Measurements from ENCODE around the gene SLC4A1AP. TPM values are rescaled to one million over a fixed set of nuclear protein-coding genes. Genes with fewer than 3 reads are reported as not detected.

Gene SLC4A1AP
- total RNA-seq, 4 donors from 2014 or later = 9.0 to 21.1 (median 16.1) TPM

DNA sequence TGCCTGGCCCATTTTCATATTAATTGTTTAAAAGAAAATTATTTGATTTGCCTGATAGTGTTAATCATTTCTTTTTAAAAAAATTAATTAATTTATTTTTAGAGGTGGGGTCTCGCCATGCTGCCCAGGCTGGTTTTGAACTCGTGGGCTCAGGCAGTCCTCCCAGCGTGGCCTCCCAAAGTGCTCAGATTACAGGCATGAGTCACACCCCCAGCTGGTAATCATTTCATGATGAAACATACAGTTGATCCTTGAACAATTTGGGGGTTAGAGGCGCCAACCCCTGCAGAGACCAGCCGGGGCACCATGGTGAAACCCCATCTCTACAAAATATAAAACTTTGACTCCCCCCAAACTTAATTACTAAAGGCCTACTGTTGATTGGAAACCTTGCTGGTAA, 26.9 kb upstream of the SLC4A1AP start:
- no peak for DNase-seq
- H3K4me1 ChIP-seq = no peaks in the 10 kb centered on the region
- WGBS, 2 donors (ENCODE audit: low coverage in 1 of 2) = 94 to 97% methylated on average over 5 of the region's 5 CpGs
- H3K27ac ChIP-seq = no peak overlapping the region
- no peak overlapping the region for H3K4me3 ChIP-seq
- in situ Hi-C loops (cut with MboI; ENCODE audit: low pct_ligation_motif_present in 1 of 4, low pct_unique_long_range_greater_than_20kb in 1 of 4, low sequenced_read_pairs in 3 of 4) (no loop called here), intact Hi-C loops (cut with DNase I; ENCODE audit: low total_unique reads) (no loop called here)
- no peak for TF ChIP-seq POLR2A (IDR thresholded peaks at IDR 0.05)
- TF ChIP-seq, protein P1, sequence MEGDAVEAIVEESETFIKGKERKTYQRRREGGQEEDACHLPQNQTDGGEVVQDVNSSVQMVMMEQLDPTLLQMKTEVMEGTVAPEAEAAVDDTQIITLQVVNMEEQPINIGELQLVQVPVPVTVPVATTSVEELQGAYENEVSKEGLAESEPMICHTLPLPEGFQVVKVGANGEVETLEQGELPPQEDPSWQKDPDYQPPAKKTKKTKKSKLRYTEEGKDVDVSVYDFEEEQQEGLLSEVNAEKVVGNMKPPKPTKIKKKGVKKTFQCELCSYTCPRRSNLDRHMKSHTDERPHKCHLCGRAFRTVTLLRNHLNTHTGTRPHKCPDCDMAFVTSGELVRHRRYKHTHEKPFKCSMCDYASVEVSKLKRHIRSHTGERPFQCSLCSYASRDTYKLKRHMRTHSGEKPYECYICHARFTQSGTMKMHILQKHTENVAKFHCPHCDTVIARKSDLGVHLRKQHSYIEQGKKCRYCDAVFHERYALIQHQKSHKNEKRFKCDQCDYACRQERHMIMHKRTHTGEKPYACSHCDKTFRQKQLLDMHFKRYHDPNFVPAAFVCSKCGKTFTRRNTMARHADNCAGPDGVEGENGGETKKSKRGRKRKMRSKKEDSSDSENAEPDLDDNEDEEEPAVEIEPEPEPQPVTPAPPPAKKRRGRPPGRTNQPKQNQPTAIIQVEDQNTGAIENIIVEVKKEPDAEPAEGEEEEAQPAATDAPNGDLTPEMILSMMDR (IDR thresholded peaks at IDR 0.05) = no peak
- TF ChIP-seq EP300 (IDR thresholded peaks at IDR 0.05; ENCODE audit: low read depth) = no peak
- TF ChIP-seq POLR2AphosphoS5 (IDR thresholded peaks at IDR 0.05) = no peak
- H3K27me3 ChIP-seq = no peaks in the 10 kb centered on the region
- H3K36me3 ChIP-seq = peaks cover 0 to 83% (median 37%) of the 10 kb centered on the region in 4 donors
- H3K9me3 ChIP-seq = no peaks in the 10 kb centered on the region

DNA sequence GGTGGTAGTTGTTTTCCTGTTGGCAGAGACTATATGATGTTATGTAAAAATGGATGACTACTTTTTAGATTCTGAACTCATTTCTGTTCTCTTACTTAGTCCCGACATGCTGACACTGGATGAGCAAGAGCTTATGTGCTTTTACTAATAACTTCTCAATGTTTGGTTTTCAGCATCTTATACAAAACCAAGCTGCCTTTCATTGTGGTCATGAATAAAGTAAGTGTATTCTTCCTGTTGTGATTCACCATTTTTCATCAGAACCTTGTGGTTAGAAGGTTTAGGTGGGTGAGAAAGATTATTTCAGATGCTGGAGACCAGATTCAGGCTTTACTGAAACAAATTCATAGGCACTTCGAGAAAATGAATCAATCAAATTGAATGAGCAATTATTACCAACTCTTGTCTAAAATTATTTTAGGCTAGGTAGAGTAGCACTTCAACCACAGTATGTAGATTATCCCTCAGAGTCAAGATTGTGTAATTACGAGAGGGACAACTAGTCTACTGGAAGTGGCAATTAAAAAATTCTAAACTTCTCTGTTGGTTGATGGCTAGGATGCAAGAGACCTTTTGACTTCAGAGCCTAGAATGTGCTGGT, 25.6 kb upstream of the SLC4A1AP start:
- 63 to 76% methylated on average over 2 to 3 of the region's 3 CpGs for WGBS, 2 donors (ENCODE audit: low coverage in 1 of 2)
- Histone ChIP-seq H3K36me3 (peaks cover 0 to 88% (median 43%) of the 10 kb centered on the region in 4 donors), H3K4me3 (no peak overlapping the region), H3K27me3 (no peaks in the 10 kb centered on the region), H3K9me3 (no peaks in the 10 kb centered on the region), H3K27ac (no peak overlapping the region), H3K4me1 (no peaks in the 10 kb centered on the region)
- TF ChIP-seq POLR2A (IDR thresholded peaks at IDR 0.05) (no peak), POLR2AphosphoS5 (IDR thresholded peaks at IDR 0.05) (no peak), EP300 (IDR thresholded peaks at IDR 0.05; ENCODE audit: low read depth) (no peak)
- TF ChIP-seq, protein P1 (IDR thresholded peaks at IDR 0.05) = no peak
- no peak for DNase-seq
- intact Hi-C loops (cut with DNase I; ENCODE audit: low total_unique reads) = no loop called here
- in situ Hi-C loops (cut with MboI; ENCODE audit: low pct_ligation_motif_present in 1 of 4, low pct_unique_long_range_greater_than_20kb in 1 of 4, low sequenced_read_pairs in 3 of 4) = no loop called here

DNA sequence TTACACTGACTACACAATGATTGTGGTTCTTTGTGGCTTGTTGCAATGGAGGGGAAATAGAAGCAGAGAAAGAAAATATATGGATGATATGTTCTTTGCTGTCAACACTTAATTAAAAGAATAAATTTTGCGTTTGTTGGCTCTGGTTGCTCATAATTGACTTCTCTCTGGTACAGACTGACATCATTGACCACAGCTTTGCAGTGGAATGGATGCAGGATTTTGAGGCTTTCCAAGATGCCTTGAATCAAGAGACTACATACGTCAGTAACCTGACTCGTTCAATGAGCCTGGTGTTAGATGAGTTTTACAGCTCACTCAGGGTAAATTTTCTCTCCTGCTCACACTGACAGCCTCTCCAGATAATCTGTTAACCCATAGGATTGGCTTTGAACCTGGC, 25.0 kb upstream of the SLC4A1AP start:
- TF ChIP-seq, protein P1 (IDR thresholded peaks at IDR 0.05) = no peak
- TF ChIP-seq EP300 (IDR thresholded peaks at IDR 0.05; ENCODE audit: low read depth) (no peak), POLR2AphosphoS5 (IDR thresholded peaks at IDR 0.05) (no peak), POLR2A (IDR thresholded peaks at IDR 0.05) (no peak)
- Histone ChIP-seq H3K9me3 (no peaks in the 10 kb centered on the region), H3K27ac (no peak overlapping the region), H3K36me3 (peaks cover 0 to 89% (median 42%) of the 10 kb centered on the region in 4 donors), H3K4me3 (no peak overlapping the region), H3K4me1 (no peaks in the 10 kb centered on the region), H3K27me3 (no peaks in the 10 kb centered on the region)
- WGBS, 2 donors (ENCODE audit: low coverage in 1 of 2) = 50 to 84% methylated on average over 2 to 3 of the region's 3 CpGs
- DNase-seq = no peak
- in situ Hi-C loops (cut with MboI; ENCODE audit: low pct_ligation_motif_present in 1 of 4, low pct_unique_long_range_greater_than_20kb in 1 of 4, low sequenced_read_pairs in 3 of 4) = no loop called here
- intact Hi-C loops (cut with DNase I; ENCODE audit: low total_unique reads) = no loop called here

DNA sequence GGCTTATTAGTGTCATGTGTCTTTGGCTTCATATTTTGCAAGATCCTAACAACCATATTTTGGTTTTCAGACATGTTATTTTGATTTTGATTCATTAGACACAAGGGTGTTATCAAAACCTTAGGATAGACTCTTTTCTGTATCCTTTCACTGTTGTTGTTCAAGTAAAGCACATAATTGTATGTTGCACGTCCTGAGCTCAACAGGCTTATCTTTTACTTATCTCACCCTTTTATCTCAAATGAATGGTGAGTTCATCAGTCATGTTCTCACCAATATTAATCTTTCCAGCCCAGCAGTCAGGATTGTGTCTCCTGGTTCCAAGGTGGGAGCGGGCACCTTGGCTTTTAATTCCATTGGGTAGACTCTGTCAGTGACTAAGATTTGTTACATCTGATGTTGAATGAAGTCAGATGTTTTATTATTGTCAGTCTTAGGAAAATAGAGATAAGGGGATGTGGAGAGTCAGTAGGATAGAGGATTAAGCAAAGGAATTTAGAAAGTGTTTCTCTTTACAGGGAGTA, 22.9 kb upstream of the SLC4A1AP start:
- 87 to 88% methylated on average over 2 of the region's 2 CpGs for WGBS, 2 donors (ENCODE audit: low coverage in 1 of 2)
- TF ChIP-seq POLR2AphosphoS5 (IDR thresholded peaks at IDR 0.05) = no peak
- no peak for TF ChIP-seq POLR2A (IDR thresholded peaks at IDR 0.05)
- no peak for TF ChIP-seq EP300 (IDR thresholded peaks at IDR 0.05; ENCODE audit: low read depth)
- TF ChIP-seq, protein P1 (IDR thresholded peaks at IDR 0.05) = no peak
- in situ Hi-C loops (cut with MboI; ENCODE audit: low pct_ligation_motif_present in 1 of 4, low pct_unique_long_range_greater_than_20kb in 1 of 4, low sequenced_read_pairs in 3 of 4) = no loop called here
- Histone ChIP-seq H3K27ac (no peak overlapping the region), H3K9me3 (no peaks in the 10 kb centered on the region), H3K4me3 (no peak overlapping the region), H3K36me3 (peaks cover 0 to 74% (median 32%) of the 10 kb centered on the region in 4 donors), H3K27me3 (no peaks in the 10 kb centered on the region), H3K4me1 (no peaks in the 10 kb centered on the region)
- intact Hi-C loops (cut with DNase I; ENCODE audit: low total_unique reads) = no loop called here
- DNase-seq = no peak

All from transverse colon (tissue), 4 donors.